Activated CD8-positive, alpha-beta memory T cell treated with anti-CD3 and anti-CD28 coated beads, Interleukin-2, amount 50 U/mL, for 24 hours (primary cell): Measurements from ENCODE around the gene FAM210A.

ENCODE experiments used
- DNase-seq: peaks from one replicate; pipeline ENCODE4 v3.0.0-alpha.2; 2020; ENCODE audit errors: extremely low read depth

FAM210A gene

DNA sequence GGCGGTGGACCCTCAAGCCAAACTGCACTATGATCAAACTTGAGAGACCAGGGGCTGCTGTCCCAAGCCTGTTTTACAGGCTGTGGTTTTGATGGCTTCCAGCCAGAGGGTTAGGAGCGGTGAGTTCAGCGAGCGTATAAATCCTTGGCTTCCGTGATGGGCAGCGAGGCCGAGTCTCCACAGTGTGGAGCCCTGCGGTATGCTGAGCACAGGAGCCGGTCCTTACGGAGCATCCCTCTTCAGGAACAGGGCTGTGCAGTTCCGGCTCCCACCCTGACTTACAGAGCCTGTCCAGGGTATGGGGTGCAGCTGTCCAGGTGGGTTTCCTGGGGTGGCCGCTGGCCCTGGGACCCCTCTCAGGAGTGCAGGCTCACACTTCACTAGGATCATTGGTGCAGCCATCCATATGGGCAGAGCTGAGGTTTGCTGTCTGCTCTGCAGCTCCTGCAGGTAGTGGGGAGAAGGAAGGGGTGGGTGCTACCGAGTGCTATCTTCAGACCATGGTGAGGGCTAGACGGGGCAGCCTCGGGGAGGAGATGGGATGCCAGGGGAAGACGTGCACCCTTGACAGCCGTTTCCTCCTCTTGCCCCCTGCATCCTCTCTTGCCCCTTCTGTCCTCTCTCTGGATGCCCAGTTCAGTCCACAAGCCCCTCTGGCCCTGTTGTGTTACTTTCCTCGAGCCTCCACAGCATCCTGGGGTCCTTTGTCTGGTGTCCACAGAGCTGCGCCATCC, 104.3 kb downstream of the FAM210A start:
- no peak for DNase-seq

DNA sequence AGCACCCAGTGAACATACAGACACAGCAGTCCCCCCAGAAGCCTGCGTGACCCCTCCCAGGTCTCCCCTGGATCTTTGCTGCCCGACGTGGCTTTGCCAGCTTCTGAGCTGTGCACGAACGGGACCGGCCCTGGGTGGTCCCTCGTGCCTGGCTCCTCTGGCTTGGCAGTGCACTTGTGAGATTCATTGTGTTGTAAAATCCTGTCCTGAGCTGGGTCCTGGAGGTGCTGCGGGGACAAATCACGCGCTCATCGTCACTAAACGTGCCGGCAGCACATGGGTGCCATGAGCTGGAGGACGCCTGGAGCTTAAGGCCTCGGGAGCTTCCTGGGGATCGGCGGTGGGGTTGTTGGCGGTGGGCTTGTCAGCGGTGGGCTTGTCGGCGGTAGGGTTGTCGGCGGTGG, 104.9 kb downstream of the FAM210A start:
- no peak for DNase-seq

DNA sequence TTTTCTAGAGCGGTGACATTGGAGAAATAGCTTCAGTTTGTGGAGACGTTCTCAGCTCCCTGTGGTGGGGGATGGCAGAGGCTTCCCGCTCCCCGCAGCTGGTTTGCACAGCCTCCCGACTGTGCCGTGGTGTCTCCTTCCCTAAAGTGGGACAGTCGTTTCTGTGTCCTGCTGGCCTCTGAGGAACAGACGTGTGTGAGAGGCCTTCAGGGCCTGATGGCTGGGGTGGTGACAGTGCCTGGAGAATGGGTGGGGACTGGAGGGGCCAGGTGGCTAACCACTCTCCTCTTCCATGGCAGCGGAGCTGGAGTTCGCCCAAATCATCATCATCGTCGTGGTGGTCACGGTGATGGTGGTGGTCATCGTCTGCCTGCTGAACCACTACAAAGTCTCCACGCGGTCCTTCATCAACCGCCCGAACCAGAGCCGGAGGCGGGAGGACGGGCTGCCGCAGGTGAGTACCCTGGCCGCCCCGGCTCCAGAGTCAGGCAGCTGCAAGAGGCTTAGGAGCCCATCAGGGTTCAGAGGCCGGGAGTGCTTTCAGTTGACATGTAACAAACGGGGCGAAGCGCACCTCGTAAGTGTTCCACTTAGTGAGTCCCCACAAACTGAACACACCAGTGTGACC, 105.4 kb downstream of the FAM210A start:
- DNase-seq: no peak

DNA sequence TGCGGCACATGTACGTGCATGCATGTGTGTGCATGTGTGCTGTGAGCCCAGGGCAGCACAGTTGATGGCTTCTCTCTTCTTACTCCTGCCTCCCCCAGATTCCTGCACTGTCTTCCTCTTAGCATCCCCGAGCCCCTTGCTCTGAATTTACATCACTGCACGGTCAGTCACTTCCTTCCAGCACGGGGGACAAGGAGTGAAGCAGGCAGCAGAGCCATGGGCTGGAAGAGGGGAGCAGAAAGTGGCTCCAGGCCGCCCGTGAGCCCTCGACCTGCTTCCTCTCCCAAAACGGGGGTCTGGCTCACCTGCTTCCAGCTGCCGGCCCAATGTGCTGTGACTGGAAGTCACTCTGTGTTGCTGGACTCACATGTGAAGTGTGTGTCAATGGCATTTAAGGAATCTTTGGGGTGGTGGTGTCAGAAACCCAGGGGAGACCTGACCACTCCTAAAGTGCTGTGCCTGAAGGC, 106.1 kb downstream of the FAM210A start:
- DNase-seq: no peak

GRCh38 chr18:13619505-13620205, 106.7 kb downstream of the FAM210A start:
- no peak for DNase-seq

DNA sequence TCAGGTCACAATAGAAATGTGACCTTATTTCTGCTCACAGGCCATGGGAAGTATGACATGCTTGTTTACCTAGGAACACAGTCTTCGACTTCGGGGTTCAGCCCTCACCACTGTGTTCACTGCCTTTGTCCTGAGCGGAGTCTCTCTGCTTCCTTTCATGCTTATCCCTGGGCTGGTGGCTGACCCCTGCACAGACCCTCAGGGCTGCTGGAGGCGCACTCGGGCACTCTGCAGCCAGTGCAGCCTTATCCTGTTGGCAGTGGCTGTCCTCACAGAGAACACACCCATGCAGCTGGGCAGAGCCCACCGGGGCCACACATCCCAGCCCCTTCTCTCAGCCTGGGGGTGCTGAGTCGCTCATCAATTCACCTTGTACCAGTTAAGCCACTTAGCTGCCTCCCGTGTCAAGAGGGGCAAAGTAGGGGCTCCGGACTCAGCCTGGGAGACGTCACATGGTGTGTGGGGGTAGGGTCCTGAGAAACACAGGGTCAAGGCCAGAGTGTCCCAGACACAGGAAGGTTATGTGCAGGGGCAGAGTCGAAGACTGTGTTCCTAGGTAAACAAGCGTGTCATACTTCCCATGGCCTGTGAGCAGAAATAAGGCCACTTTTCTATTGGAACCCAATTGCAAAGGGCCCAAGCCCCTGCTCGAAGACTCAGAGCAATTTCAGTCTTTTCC, 107.5 kb downstream of the FAM210A start:
- DNase-seq: no peak

- no peak for DNase-seq
These were observed 108.4 kb downstream of the FAM210A start for GRCh38 chr18:13617826-13618515.

GRCh38 chr18:13616525-13617035, 109.8 kb downstream of the FAM210A start:
- DNase-seq: no peak

- DNase-seq: no peak
These were observed 110.3 kb downstream of the FAM210A start for GRCh38 chr18:13616041-13616440.

GRCh38 chr18:13615432-13615861, 110.9 kb downstream of the FAM210A start:
- DNase-seq: no peak

DNA sequence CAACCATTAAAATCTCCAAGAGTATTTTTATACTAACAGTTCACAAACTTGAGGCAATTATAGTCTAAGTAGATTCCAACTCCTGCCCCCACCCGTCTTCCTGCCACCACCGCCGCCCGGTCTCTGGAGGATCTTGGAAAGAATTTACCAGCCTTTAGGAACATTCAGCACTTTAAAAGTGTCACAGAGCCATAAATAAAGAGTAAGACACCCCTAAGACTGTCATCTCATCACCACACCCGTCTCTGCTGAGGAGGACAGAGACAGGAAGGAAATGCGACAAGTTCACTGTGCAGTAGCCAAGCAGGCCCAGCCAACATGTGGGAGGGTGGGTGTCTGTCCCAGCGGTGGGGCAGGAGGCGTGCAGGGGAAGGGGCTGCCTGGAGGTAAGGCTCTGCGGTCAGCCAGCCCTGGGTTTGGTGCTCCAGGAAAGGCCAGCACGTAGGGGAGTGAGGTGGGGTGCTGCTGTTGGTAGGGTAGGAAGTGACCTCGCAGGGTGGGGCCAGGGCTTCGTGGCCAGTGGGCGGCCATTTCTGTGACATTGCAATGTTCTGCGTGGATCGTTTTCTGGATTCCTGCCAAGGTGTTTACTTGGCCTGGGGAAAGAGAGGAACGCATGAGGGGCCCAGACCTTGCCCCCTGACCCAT, 111.6 kb downstream of the FAM210A start:
- no peak for DNase-seq

DNA sequence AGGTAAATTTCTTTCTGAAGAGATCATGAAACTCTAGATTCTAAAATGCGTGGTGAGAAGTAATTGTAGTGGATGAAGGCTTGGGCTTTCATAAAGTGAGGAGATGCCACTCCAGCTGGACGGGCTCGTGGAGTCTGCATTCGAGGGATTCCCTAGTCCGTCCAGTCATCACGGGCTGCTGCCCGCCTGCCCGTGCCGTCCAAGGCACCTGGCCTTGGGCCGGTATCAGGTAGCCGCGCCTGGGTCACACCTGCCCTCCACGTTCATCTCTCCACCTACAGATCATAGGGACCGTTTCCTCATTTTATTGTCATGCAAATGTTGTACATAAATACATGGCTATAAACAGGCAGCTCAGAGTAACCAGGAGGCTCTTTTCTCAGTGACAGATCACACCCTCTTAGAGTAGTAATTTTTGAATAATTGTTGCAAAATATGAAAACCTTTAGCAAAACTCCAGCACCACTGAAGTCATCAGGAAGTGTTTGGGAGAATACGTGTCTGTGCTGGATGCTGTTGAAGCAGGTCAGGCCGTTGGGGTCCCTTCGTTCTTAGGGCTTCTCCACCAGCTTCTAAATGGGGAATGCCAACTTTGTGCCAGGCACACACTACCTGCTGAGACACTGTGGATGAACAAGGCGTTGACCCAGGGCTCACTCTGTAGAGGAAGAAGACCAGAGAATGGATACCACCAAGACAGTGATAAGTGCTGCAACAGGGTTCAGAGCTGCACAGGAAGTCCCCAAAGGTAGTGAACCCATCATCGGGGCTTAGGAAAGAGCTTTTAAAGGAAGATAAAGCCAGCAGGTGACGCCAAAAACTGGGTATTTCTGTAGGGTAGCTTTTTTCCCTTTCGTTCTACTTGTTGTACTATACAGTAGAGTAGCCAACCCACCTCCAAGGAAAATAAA, 112.5 kb downstream of the FAM210A start:
- DNase-seq: no peak
